IPS-20b (cell line): ENCODE measurements around the gene XYLT1.

ENCODE experiments used
- H3K27ac ChIP-seq: one replicate; pipeline ENCODE4 v1.5.1; 2013; ENCODE audit warnings: low read length
- H3K27me3 ChIP-seq: 2 replicates; pipeline ENCODE4 v1.6.1; 2013; ENCODE audit warnings: mild to moderate bottlenecking, low read length, inconsistent platforms; ENCODE audit not compliant: insufficient read depth
- H3K36me3 ChIP-seq: 2 replicates; pipeline ENCODE4 v1.6.1; 2013; ENCODE audit warnings: low read depth, mild to moderate bottlenecking, inconsistent platforms, low read length, moderate library complexity; ENCODE audit not compliant: insufficient read depth
- H3K4me1 ChIP-seq: 2 replicates; pipeline ENCODE4 v1.6.1; 2013; ENCODE audit warnings: mild to moderate bottlenecking, control low read depth, inconsistent platforms, low read length, moderate library complexity; ENCODE audit not compliant: insufficient read depth
- H3K4me3 ChIP-seq: 2 replicates; pipeline ENCODE4 v1.5.1; 2013; ENCODE audit warnings: mild to moderate bottlenecking, low read length, inconsistent platforms
- H3K9ac ChIP-seq: 2 replicates; pipeline ENCODE4 v1.6.1; 2013; ENCODE audit warnings: low read depth, mild to moderate bottlenecking, inconsistent platforms, low read length, moderate library complexity
- H3K9me3 ChIP-seq: 2 replicates; pipeline ENCODE4 v1.6.1; 2013; ENCODE audit warnings: mild to moderate bottlenecking, low read depth, low read length, inconsistent platforms; ENCODE audit not compliant: insufficient read depth

XYLT1 gene

GRCh38 chr16:17467923-17468540 lies 2.7 kb downstream of the XYLT1 start:
- Histone ChIP-seq H3K4me1 (peaks cover 41% of the 10 kb centered on the region), H3K27me3 (peaks cover 35% of the 10 kb centered on the region), H3K9ac (peak overlapping the region; percentile 33; the same call in 1 of the 2 replicates), H3K27ac (no peak overlapping the region), H3K36me3 (no peaks in the 10 kb centered on the region), H3K9me3 (no peaks in the 10 kb centered on the region), H3K4me3 (peak overlapping the region; percentile 78)

- no peaks in the 10 kb centered on the region for H3K36me3 ChIP-seq
- peaks cover 46% of the 10 kb centered on the region for H3K4me1 ChIP-seq
- no peak overlapping the region for H3K27ac ChIP-seq
- no peak overlapping the region; the same call in 1 of the 2 replicates for H3K9ac ChIP-seq
- peaks cover 32% of the 10 kb centered on the region for H3K27me3 ChIP-seq
- H3K4me3 ChIP-seq: peak overlapping the region; percentile 26; the same call in 1 of the 2 replicates
- no peaks in the 10 kb centered on the region for H3K9me3 ChIP-seq
These were observed 3.9 kb downstream of the XYLT1 start for GRCh38 chr16:17466876-17467275.

GRCh38 chr16:17465460-17465859 lies 5.3 kb downstream of the XYLT1 start:
- Histone ChIP-seq H3K36me3 (no peaks in the 10 kb centered on the region), H3K27me3 (peaks cover 23% of the 10 kb centered on the region), H3K4me3 (no peak overlapping the region), H3K27ac (no peak overlapping the region), H3K9me3 (no peaks in the 10 kb centered on the region), H3K4me1 (peaks cover 46% of the 10 kb centered on the region), H3K9ac (no peak overlapping the region)

GRCh38 chr16:17463335-17463734 lies 7.4 kb downstream of the XYLT1 start:
- Histone ChIP-seq H3K27ac (no peak overlapping the region), H3K4me3 (no peak overlapping the region), H3K36me3 (no peaks in the 10 kb centered on the region), H3K27me3 (peaks cover 5% of the 10 kb centered on the region), H3K9ac (no peak overlapping the region), H3K9me3 (no peaks in the 10 kb centered on the region), H3K4me1 (peaks cover 40% of the 10 kb centered on the region; the same call in 1 of the 2 replicates)

DNA sequence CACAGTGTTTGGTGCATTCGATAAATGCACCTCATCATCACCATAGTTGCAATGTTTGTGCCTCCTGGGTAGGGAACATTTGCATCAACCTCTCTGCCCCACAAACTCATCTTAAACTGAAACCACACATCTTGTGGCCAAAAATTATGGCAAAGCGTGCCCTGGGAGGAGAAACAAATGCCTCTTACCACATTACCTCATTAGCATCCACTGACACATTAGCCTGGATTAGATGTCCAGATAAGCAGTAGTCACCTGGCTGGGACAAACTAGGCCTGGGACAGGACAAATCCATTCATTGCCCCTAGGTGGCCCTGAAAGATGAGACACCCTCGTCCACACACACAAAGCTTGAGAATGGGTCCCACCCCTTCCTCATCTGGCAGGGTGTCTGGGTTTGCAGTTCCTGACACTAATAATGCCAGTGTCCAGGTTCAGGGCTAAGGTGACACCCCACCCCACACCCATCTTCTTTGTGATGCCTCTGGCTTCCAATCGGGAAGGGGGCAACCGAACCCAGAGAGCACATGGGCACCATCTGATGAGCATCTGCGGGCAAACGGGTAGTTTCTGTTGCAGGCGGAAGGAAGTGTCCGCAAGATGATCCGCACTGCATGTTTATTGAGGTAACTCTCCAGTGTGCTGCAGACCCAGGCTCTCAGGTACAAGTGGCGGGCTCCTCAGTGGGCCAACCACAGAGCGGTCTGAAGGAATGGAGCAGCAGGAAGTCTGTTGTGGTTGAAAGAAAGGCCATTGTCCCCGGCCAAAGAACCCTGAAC lies 8.6 kb downstream of the XYLT1 start:
- Histone ChIP-seq H3K27ac (no peak overlapping the region), H3K4me3 (no peak overlapping the region), H3K36me3 (no peaks in the 10 kb centered on the region), H3K4me1 (peaks cover 31% of the 10 kb centered on the region; the same call in 1 of the 2 replicates), H3K9ac (no peak overlapping the region), H3K9me3 (no peaks in the 10 kb centered on the region), H3K27me3 (no peaks in the 10 kb centered on the region)

- Histone ChIP-seq H3K9me3 (no peaks in the 10 kb centered on the region), H3K9ac (no peak overlapping the region), H3K4me3 (no peak overlapping the region), H3K36me3 (no peaks in the 10 kb centered on the region), H3K27ac (no peak overlapping the region), H3K4me1 (peaks cover 21% of the 10 kb centered on the region; the same call in 1 of the 2 replicates), H3K27me3 (no peaks in the 10 kb centered on the region)
These were observed 9.9 kb downstream of the XYLT1 start for GRCh38 chr16:17460890-17461289.

- no peak overlapping the region for H3K4me3 ChIP-seq
- H3K9me3 ChIP-seq: no peaks in the 10 kb centered on the region
- no peak overlapping the region for H3K9ac ChIP-seq
- H3K27ac ChIP-seq: no peak overlapping the region
- peaks cover 16% of the 10 kb centered on the region; the same call in 1 of the 2 replicates for H3K4me1 ChIP-seq
- no peaks in the 10 kb centered on the region for H3K36me3 ChIP-seq
- no peaks in the 10 kb centered on the region for H3K27me3 ChIP-seq
These were observed 10.7 kb downstream of the XYLT1 start for GRCh38 chr16:17459903-17460521.

DNA sequence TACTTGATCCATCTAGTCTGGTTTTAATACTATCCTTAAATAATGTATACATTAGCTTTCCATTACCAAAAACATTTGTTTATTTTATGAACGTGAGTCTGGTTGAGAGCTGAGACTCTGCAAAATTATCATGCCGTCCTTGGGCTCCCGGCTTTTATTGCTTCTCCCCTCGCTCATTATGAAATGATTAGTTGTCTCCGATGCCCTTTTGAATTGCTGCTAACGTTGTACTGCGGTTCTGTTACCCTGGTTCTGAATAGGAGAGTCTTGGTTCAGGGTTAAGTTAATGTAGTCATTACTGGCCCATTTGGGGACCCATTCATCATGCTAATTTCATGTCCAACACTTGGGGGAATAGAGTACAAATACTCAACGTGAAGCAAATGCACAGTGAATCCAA lies 12.8 kb downstream of the XYLT1 start:
- Histone ChIP-seq H3K36me3 (no peaks in the 10 kb centered on the region), H3K9ac (no peak overlapping the region), H3K27me3 (no peaks in the 10 kb centered on the region), H3K27ac (no peak overlapping the region), H3K4me1 (peaks cover 13% of the 10 kb centered on the region; the same call in 1 of the 2 replicates), H3K4me3 (no peak overlapping the region), H3K9me3 (no peaks in the 10 kb centered on the region)

GRCh38 chr16:17457513-17457912 lies 13.2 kb downstream of the XYLT1 start:
- Histone ChIP-seq H3K36me3 (no peaks in the 10 kb centered on the region), H3K4me3 (no peak overlapping the region), H3K4me1 (peaks cover 8% of the 10 kb centered on the region; the same call in 1 of the 2 replicates), H3K9me3 (no peaks in the 10 kb centered on the region), H3K27ac (no peak overlapping the region), H3K27me3 (no peaks in the 10 kb centered on the region), H3K9ac (no peak overlapping the region)

DNA sequence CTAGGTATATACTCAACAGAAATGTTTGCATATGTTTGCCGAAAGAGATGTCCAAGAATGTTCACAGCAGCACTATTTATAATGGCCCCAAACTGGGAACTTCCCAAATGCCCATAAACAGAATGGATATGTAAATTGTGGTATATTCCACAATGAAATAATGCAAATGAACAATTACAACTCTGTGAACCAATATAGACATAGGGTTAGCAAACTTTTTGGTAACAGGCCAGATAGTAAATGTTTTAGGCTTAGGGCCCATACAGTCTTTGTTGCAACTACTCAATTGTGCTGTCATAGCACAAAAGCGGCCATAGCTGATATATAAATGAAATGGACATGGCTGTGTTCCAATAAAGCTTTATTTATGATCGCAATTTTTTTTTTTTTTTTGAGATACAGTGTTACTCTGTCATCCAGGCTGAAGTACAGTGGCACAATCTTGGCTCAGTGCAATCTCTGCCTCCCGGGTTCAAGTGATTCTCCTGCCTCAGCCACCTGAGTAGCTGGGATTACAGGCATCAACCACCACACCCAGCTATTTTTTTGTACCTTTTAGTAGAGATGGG lies 16.5 kb downstream of the XYLT1 start:
- no peaks in the 10 kb centered on the region for H3K4me1 ChIP-seq
- no peak overlapping the region for H3K4me3 ChIP-seq
- no peak overlapping the region for H3K27ac ChIP-seq
- no peaks in the 10 kb centered on the region for H3K27me3 ChIP-seq
- H3K9ac ChIP-seq: no peak overlapping the region
- H3K36me3 ChIP-seq: no peaks in the 10 kb centered on the region
- no peaks in the 10 kb centered on the region for H3K9me3 ChIP-seq

DNA sequence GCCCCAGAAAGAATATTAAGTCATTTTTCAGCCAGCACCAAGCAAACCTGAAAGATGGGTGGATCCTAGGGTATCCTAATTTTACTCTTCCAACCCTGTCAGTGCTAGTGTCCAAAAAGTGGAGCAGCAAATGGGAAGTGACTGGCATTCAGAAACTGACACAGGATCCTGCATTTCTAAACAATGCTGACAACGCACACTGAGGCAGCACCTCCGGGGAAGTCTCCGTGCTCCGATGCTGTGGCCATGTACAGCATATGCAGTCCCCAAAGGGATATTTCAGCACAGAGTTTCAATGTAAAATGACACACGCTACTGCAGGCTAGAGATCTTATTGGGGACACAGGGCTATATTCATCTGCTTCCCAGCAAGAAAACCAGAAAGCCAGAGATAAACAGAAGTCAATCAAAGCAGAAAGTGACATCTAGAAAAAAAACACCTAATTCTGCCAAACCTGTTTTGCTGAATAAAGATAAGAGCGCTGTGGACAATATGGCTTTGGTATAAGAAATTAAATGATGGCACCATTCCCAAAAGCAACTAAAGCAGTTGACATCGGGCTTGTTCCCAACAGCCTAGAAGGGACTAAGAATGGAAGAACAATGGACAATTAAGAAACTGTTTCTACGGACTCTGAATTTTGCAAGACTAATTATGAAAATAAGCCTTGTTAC lies 17.3 kb downstream of the XYLT1 start:
- Histone ChIP-seq H3K27me3 (no peaks in the 10 kb centered on the region), H3K4me1 (no peaks in the 10 kb centered on the region), H3K27ac (no peak overlapping the region), H3K36me3 (no peaks in the 10 kb centered on the region), H3K4me3 (no peak overlapping the region), H3K9ac (no peak overlapping the region), H3K9me3 (no peaks in the 10 kb centered on the region)
